Stimulated activated CD8-positive, alpha-beta memory T cell treated with anti-CD3 and anti-CD28 coated beads, Interleukin-2, amount 100 ng/mL, for 48 hours (primary cell): Measurements from ENCODE around the gene SPN.
"Not testable (repeated sequence)": the region's sequence is repeated elsewhere in the genome, so short reads cannot be mapped to it uniquely, and the experiment has no call there.

Experiments used
- DNase-seq, 2 donors: peaks; one replicate each; pipeline ENCODE4 v3.0.0-alpha.2; 2020; ENCODE audit warnings: low read depth in 2 of 2

The SPN gene

GRCh38 chr16:29646947-29647346 lies 16.1 kb upstream of the SPN start:
- no peak for DNase-seq

- DNase-seq = no peak
Observed at GRCh38 chr16:29649588-29650494, 13.2 kb upstream of the SPN start.

GRCh38 chr16:29650771-29651170 lies 12.3 kb upstream of the SPN start:
- DNase-seq = no peak

DNA sequence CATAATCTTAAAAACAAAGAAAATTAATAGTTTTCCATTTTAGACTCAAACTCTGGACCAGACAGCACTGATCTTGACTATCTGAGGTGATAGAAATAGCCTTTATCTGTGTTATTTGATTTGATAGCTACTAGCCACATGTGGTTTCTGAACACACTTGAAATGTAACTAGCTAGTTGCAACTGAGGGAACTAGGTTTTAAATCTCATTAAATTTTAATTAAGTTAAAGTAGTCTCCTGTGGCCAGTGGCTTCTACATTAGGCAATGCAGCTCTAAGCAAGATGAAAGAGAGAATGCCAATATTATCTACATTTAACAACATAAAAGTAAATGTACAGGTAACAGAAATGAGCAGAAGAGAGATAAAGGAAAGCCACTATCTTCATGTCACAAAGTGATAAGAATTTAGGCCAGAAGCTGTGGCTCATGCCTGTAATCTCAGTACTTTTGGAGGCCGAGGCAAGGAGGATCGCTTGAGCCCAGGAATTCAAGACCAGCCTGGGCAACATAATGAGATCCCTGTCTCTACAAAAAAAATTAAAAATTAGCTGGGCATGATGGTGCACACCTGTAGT lies 11.2 kb upstream of the SPN start:
- no peak for DNase-seq

DNA sequence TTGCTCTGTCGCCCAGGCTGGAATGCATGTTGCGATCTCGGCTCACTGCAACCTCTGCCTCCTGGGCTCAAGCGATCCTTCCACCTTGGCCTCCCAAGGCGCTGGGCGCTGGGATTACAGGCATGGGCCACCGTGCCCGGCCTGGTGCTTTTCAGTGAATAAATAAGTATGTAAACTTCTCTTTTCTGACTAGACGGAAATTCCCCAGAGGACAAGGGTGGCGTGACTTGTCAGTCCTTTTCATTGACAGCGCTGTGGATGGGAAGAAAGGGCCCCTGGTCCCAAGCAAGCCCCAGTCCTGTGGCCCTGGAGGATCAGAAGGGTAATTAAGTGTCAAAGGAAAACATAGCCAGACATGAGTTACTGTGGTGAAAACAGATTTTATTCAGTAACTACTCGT lies 9.6 kb upstream of the SPN start:
- DNase-seq = no peak

DNA sequence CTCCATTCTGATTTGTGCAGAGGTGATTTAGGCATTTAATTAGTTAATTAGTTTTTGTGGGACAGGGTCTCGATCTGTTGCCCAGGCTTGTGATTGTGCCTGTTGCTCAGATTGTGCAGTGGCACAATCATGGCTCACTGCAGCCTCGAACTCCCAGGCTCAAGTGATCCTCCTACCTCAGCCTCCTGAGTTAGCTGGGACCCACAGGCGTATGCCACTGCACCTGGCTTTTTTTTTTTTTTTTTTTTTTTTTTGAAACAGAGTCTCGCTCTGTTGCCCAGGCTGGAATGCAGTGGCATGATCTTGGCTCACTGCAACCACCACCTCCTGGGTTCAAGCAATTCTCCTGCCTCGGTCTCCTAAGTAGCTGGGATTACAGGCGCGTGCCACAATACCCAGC lies 9.2 kb upstream of the SPN start:
- not testable (repeated sequence) for DNase-seq

GRCh38 chr16:29656688-29657523 lies 6.1 kb upstream of the SPN start:
- no peak for DNase-seq

GRCh38 chr16:29658705-29659104 lies 4.3 kb upstream of the SPN start:
- DNase-seq = no peak

- DNase-seq = no peak
Observed at GRCh38 chr16:29662000-29662728, 883 bp upstream of the SPN start.

DNA sequence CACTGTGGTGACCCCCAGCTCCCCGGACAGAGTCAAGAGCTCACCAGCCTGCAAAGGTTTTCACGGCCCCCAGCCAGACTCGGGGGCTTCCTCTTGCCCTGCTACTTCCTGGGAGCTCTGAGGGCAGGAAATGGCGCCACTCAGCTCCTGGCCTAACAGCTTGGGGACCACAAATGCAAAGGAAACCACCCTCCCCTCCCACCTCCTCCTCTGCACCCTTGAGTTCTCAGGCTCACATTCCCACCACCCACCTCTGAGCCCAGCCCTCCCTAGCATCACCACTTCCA lies 375 bp upstream of the SPN start:
- no peak for DNase-seq

DNA sequence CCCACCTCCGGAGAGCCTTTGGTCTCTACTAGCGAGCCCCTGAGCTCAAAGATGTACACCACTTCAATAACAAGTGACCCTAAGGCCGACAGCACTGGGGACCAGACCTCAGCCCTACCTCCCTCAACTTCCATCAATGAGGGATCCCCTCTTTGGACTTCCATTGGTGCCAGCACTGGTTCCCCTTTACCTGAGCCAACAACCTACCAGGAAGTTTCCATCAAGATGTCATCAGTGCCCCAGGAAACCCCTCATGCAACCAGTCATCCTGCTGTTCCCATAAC lies 702 bp downstream of the SPN start:
- no peak for DNase-seq

DNA sequence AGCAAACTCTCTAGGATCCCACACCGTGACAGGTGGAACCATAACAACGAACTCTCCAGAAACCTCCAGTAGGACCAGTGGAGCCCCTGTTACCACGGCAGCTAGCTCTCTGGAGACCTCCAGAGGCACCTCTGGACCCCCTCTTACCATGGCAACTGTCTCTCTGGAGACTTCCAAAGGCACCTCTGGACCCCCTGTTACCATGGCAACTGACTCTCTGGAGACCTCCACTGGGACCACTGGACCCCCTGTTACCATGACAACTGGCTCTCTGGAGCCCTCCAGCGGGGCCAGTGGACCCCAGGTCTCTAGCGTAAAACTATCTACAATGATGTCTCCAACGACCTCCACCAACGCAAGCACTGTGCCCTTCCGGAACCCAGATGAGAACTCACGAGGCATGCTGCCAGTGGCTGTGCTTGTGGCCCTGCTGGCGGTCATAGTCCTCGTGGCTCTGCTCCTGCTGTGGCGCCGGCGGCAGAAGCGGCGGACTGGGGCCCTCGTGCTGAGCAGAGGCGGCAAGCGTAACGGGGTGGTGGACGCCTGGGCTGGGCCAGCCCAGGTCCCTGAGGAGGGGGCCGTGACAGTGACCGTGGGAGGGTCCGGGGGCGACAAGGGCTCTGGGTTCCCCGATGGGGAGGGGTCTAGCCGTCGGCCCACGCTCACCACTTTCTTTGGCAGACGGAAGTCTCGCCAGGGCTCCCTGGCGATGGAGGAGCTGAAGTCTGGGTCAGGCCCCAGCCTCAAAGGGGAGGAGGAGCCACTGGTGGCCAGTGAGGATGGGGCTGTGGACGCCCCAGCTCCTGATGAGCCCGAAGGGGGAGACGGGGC lies 1.3 kb downstream of the SPN start:
- no peak for DNase-seq

DNA sequence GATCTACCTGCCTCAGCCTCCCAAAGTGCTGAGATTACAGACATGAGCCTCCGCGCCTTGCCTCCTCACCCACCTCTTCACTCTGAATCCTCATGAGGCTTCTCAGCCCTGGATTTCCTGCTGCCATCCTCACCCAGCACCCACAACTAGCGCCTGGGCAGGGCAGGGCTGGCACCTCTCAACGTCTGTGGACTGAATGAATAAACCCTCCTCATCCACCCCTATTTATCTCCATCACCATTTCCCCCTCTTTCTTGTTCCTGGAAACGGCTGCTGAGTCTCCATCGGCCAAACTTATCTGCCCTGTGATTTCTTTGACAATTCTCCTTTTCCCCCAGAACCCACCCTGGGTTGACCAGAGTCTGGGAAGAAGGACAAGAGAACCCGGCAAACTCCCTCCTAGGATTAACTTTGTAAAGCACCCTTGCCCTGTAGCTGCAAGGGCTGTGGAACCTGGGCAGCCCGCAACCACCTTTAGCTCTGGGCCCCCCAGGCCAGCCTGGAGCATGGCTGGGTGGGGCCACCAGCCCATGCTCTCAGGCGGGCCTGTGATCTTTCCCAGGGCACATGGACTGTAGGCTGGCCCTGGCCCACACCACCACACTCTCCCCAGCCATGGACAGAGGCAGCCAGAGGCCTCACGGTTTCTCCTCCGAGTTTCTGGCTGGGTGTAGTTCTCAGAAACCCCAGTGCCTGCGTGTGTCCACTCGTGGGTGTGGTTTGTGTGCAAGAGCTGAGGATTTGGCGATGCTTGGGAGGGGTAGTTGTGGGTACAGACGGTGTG lies 2.4 kb downstream of the SPN start:
- DNase-seq = no peak

- not testable (repeated sequence) for DNase-seq
Observed at GRCh38 chr16:29667322-29667610, 4.2 kb downstream of the SPN start.

DNA sequence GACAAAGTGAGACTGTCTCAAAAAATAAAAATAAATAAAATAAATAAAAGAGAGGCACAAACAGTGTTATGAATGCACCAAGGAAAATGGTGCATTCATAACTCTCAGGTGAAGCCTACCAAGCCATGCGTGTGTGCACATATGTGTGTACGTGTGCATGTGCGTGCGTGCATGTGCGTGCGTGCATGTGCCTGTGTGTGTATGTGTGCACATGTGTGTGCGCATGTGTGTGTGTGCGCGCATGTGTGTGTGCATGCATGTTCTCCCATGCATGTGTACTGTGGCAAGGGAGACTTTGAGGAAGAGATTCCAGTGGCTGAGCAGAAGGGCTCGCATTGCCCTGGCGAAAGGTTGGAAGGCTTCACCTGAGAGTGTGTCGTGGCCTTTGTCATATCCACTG lies 4.7 kb downstream of the SPN start:
- no peak for DNase-seq

- DNase-seq = no peak
Observed at GRCh38 chr16:29668267-29668666, 5.2 kb downstream of the SPN start.

- no peak for DNase-seq
Observed at GRCh38 chr16:29673501-29673900, 10.5 kb downstream of the SPN start.

- DNase-seq = no peak
Observed at GRCh38 chr16:29674188-29674587, 11.1 kb downstream of the SPN start.

DNA sequence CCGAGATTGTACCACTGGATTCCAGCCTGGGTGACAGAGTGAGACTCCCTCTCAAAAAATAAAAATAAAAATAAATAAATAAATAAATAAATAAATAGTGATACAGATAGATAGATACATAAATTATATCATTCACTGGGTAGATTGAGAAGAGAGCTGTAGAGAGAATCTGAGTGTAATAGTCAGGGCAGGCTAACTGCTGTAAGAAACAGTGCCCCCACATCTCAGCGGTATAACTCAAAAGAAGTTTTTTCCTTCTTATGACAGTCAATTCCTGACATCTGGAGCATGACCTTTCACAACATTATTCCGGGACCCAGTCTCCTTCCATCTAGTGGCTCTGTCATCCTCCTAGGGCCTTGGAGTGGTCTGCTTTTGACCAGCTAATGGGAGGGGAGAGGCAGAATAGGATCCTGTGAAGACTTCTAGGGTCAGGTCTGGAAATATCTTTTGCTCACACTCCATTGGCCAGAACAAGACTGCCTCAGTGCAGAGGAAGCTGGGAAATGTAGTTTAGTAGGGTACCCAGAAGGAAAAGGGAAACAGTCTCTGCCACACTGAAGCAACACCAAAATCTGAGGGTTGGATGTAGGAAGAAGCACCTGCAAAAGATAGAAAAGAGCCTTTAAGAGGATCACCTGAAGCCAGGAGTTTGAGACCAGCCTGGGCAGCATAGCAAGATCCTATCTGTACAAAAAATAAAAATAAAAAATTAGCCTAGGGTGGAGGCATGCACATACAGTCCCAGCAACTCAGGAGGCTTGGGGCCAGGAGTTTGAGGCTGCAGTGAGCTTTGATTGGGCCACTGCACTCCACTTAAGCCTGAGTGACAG lies 13.0 kb downstream of the SPN start:
- DNase-seq = no peak
